Measurements from ENCODE around the gene ZFP1.

The ZFP1 gene

GRCh38 chr16:75109732-75110243, 38.5 kb upstream of the ZFP1 start:
- no peak overlapping the region for H2AFZ ChIP-seq (ENCODE audit: low read depth)
- H4K20me1 ChIP-seq (ENCODE audit: insufficient read depth), result no peaks in the 10 kb centered on the region
- no peaks in the 10 kb centered on the region for H3K4me1 ChIP-seq (ENCODE audit: low read depth, poor library complexity, severe bottlenecking)
- H3K36me3 ChIP-seq (ENCODE audit: insufficient read depth), result no peaks in the 10 kb centered on the region
- H3K4me3 ChIP-seq (IDR thresholded peaks at IDR 0.05; ENCODE audit: insufficient read depth, low read depth, low read length), result no peak overlapping the region
- TF ChIP-seq, protein P1, sequence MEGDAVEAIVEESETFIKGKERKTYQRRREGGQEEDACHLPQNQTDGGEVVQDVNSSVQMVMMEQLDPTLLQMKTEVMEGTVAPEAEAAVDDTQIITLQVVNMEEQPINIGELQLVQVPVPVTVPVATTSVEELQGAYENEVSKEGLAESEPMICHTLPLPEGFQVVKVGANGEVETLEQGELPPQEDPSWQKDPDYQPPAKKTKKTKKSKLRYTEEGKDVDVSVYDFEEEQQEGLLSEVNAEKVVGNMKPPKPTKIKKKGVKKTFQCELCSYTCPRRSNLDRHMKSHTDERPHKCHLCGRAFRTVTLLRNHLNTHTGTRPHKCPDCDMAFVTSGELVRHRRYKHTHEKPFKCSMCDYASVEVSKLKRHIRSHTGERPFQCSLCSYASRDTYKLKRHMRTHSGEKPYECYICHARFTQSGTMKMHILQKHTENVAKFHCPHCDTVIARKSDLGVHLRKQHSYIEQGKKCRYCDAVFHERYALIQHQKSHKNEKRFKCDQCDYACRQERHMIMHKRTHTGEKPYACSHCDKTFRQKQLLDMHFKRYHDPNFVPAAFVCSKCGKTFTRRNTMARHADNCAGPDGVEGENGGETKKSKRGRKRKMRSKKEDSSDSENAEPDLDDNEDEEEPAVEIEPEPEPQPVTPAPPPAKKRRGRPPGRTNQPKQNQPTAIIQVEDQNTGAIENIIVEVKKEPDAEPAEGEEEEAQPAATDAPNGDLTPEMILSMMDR (conservative IDR thresholded peaks at IDR 0.05; ENCODE audit: low read depth, low read length), result no peak
- no peaks in the 10 kb centered on the region for H3K79me2 ChIP-seq (ENCODE audit: insufficient read depth, low read depth)
- H3K27me3 ChIP-seq (ENCODE audit: insufficient read depth, low read depth), result no peaks in the 10 kb centered on the region
- no peak overlapping the region for H3K9ac ChIP-seq
- no peak overlapping the region for H3K27ac ChIP-seq
- no peak overlapping the region for H3K4me2 ChIP-seq

GRCh38 chr16:75110637-75111513, 37.4 kb upstream of the ZFP1 start:
- TF ChIP-seq, protein P1 (conservative IDR thresholded peaks at IDR 0.05; ENCODE audit: low read depth, low read length), result peak; percentile 85
- H3K4me3 ChIP-seq (IDR thresholded peaks at IDR 0.05; ENCODE audit: insufficient read depth, low read depth, low read length), result no peak overlapping the region
- no peaks in the 10 kb centered on the region for H3K36me3 ChIP-seq (ENCODE audit: insufficient read depth)
- no peaks in the 10 kb centered on the region for H3K4me1 ChIP-seq (ENCODE audit: low read depth, poor library complexity, severe bottlenecking)
- no peaks in the 10 kb centered on the region for H3K27me3 ChIP-seq (ENCODE audit: insufficient read depth, low read depth)
- no peak overlapping the region; the same call in 1 of the 2 replicates for H3K4me2 ChIP-seq
- peak overlapping the region; percentile 2; the same call in 1 of the 2 replicates for H2AFZ ChIP-seq (ENCODE audit: low read depth)
- H3K9ac ChIP-seq, result no peak overlapping the region
- no peaks in the 10 kb centered on the region for H4K20me1 ChIP-seq (ENCODE audit: insufficient read depth)
- no peak overlapping the region for H3K27ac ChIP-seq
- no peaks in the 10 kb centered on the region for H3K79me2 ChIP-seq (ENCODE audit: insufficient read depth, low read depth)

DNA sequence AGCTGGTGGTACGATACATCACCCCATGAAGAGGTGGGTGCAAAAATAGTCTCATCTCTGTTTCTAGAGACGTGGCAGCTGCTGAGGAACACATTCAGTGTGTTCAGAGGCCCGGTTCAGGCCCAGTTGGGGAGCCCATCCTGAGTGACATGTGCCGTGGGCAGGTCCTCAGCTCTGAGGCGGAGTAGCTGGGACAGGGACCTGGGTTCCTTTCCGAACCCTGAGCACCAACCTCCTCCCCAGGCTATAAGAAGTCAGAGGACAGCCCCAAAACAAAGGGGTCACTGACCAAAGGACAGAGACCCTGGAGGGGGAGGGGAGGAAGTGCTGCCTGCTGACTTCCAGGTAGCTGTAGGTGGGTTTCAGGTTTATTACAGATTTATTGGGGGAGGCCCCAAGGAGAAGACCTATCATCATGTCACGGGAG, 36.8 kb upstream of the ZFP1 start:
- H3K27ac ChIP-seq, result no peak overlapping the region
- H3K4me2 ChIP-seq, result no peak overlapping the region; the same call in 1 of the 2 replicates
- peak overlapping the region; percentile 2; the same call in 1 of the 2 replicates for H2AFZ ChIP-seq (ENCODE audit: low read depth)

GRCh38 chr16:75111961-75112733, 36.2 kb upstream of the ZFP1 start:
- TF ChIP-seq, protein P1 (conservative IDR thresholded peaks at IDR 0.05; ENCODE audit: low read depth, low read length), result no peak
- Histone ChIP-seq H3K4me3 (IDR thresholded peaks at IDR 0.05; ENCODE audit: insufficient read depth, low read depth, low read length) (no peak overlapping the region), H3K4me1 (ENCODE audit: low read depth, poor library complexity, severe bottlenecking) (no peaks in the 10 kb centered on the region), H2AFZ (ENCODE audit: low read depth) (no peak overlapping the region; the same call in 1 of the 2 replicates), H3K36me3 (ENCODE audit: insufficient read depth) (no peaks in the 10 kb centered on the region), H3K4me2 (no peak overlapping the region), H3K9ac (no peak overlapping the region), H3K27ac (no peak overlapping the region), H3K27me3 (ENCODE audit: insufficient read depth, low read depth) (no peaks in the 10 kb centered on the region), H3K79me2 (ENCODE audit: insufficient read depth, low read depth) (no peaks in the 10 kb centered on the region), H4K20me1 (ENCODE audit: insufficient read depth) (no peaks in the 10 kb centered on the region)

More for the DNA sequence above, 36.8 kb upstream of the ZFP1 start:
- Histone ChIP-seq H3K4me1 (ENCODE audit: low read depth, poor library complexity, severe bottlenecking) (no peaks in the 10 kb centered on the region), H3K79me2 (ENCODE audit: insufficient read depth, low read depth) (no peaks in the 10 kb centered on the region), H3K27me3 (ENCODE audit: insufficient read depth, low read depth) (no peaks in the 10 kb centered on the region), H3K9ac (no peak overlapping the region), H3K36me3 (ENCODE audit: insufficient read depth) (no peaks in the 10 kb centered on the region), H4K20me1 (ENCODE audit: insufficient read depth) (no peaks in the 10 kb centered on the region), H3K4me3 (IDR thresholded peaks at IDR 0.05; ENCODE audit: insufficient read depth, low read depth, low read length) (no peak overlapping the region)
- TF ChIP-seq, protein P1 (conservative IDR thresholded peaks at IDR 0.05; ENCODE audit: low read depth, low read length), result peak; percentile 37; the same call in 1 of the 2 replicates

Data from KMS-11 (cell line).